ENCODE data around the gene FAM24B. TPM values are rescaled to one million over a fixed set of nuclear protein-coding genes. Genes with fewer than 3 reads are reported as not detected.
"Not testable (repeated sequence)": the region's sequence is repeated elsewhere in the genome, so short reads cannot be mapped to it uniquely, and the experiment has no call there.

The FAM24B gene, protein sequence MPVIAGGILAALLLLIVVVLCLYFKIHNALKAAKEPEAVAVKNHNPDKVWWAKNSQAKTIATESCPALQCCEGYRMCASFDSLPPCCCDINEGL
- total RNA-seq: 0.43 TPM
- long read RNA-seq: 0 reads

DNA sequence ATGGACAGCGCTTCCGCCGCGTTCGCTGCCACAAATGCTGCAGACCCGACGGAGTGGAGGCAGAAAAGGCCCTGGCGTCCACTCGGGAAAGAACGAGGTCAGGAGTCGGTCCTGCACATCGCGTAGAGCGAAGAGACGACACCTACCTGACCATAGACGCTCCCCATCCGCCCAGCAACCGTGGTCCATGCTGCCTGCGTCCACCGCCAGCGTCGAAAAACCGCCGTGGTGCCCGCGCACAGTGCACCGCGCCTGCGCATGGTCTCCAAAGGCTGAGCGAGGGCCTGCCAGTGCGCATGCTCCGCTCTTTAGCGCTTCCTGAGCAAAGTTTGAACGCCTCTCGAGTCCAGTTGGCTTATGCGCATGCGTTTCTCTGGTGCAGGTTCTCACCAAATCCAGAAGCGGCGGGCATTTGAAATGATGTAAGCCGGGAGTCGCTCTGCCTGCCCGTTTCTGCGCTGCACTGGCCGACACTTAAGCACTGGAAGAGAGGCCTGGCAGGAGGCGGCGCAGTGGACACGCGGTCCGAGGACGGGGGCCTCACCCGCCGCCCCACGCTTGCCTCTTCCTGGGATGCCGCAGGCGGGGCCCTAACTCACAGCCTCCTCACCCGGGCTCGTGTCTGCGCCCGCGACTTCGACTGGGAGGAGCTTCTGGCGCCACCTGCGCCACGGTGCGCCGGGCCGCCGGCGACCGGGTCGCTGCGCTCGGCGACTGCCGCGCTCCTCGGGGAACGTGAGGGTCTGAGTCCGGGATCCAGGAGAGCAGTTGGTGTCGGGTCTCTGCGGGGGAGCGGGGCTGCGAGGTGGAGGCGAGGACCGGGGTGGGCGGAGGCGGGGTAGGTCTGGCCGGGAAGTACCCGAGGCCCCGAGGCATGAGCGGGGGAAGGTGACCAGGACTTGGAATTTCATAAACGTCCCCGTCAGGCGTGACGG, at the start of gene FAM24B:
Gene FAM24B (minus strand): TSS at position 243 of the 935 bp plus-strand sequence. CDS start 29,066 bp downstream, outside the sequence.
- intact Hi-C loops (cut with DNase I): no loop called here

GRCh38 chr10:122915700-122916099, 36.3 kb upstream of the FAM24B start:
- intact Hi-C loops (cut with DNase I): no loop called here
- DNase-seq (ENCODE audit: low spot score): no peak

More for the DNA sequence above, at the start of gene FAM24B:
- peak; percentile 95 for DNase-seq (ENCODE audit: low spot score)

DNA sequence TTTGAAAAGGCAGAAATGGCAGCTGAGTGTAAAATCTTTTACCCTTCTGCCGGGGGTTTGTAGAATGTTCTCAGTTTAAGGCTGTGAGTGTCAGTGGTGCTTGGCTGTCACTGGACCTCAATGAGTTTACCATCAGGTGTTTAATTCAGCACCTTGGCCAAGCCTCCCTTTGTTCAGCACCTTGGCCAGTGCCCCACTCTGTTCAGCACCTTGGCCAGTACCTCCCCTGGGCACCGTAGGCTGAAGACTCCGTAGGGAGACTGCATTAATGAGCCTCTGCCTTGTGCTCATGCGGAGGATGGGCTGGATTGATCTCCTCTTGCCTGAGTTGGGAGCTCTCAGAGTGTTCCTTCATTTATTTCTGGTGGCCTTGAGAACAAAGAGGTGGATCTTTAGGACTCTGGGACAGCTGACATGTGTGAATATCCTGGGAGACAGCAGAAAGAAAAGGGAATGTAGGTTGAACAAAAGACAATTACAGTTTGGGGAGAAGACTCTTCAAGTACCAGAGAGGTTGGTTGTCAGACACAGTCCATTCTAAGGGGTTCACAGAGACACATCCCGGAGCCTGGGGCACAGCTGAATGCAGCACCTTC, 32.6 kb upstream of the FAM24B start:
- intact Hi-C loops (cut with DNase I): no loop called here
- no peak for DNase-seq (ENCODE audit: low spot score)

DNA sequence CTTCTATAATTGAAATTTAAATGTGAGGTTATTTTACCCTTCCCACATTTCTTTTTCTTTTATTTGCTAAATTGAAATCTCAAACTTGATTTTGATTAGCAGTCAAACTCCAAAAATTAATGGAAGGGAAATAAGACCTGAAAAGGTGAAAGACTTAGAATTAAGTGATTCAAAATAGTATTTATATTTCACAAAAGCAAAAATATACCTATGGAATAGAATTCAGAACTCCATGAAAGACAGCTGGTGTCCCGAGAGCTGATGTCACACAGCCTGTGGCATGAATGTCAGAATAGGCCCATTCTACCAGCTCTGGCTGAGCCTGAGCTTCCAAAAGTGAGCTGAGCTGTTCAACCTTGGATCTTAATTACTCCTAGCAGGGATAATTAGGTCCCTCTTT, 30.9 kb upstream of the FAM24B start, which contains the start of gene FAM24A:
Gene FAM24A (plus strand): TSS at position 301 of the 400 bp plus-strand sequence. CDS start 1,025 bp downstream, outside the sequence.
- intact Hi-C loops (cut with DNase I): no loop called here
- DNase-seq (ENCODE audit: low spot score): no peak

DNA sequence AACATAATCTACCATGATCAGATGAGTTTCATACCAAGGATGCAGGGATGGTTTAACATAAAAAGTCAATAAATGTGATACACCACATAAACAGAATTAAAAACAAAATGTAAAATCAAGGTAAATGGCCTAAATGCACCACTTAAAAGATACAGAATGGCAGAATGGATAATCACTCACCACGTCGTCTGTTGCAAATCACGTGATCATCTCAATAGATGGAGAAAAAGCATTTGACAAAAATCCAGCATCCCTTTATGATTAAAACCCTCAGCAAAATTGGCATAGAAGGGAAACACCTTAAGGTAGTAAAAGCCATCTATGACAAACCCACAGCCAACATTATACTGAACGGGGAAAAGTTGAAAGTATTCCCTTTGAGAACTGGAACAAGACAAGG, 24.5 kb upstream of the FAM24B start:
- intact Hi-C loops (cut with DNase I); DNase-seq (ENCODE audit: low spot score): not testable (repeated sequence)

- DNase-seq (ENCODE audit: low spot score): no peak
- intact Hi-C loops (cut with DNase I): no loop called here
Observed at GRCh38 chr10:122894261-122894944, 15.0 kb upstream of the FAM24B start.

DNA sequence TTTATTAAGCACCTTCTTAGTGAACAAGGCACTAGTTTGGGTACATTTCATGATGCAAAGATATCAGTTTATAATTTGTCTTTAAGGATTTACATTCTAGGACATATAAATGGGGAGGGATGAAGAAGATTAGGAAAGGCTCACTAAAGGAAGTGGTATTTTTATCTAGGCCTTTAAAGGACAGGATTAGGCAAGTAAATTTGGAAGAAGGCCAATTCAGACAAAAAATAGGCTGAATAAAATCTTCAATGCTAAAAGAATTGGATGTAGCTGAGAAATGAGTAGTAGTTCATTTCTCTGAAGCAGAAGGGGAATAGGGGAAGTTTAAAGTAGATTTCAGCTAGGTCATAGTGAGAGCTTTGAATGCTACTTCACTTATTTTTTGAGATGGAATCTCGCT, 4.8 kb upstream of the FAM24B start:
- DNase-seq (ENCODE audit: low spot score): no peak
- intact Hi-C loops (cut with DNase I): no loop called here

DNA sequence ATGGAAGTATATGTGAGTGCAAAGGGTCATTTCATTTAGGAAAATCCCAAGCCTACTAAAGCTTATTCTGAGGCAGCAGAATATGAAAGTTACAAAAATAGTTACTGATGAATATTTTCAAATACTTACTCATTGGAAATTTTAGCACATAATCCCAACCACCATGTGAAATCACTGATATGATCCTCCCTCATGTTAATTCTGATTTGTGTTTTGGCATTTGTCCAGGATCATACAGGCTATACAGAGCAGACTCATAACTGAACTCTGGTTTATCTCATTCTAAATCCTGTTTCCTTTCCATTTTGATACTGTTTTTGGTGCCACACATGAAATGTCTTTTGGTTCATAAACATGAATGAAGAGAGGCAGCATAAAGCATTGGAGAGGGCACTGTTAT, 3.4 kb upstream of the FAM24B start:
- intact Hi-C loops (cut with DNase I): no loop called here
- no peak for DNase-seq (ENCODE audit: low spot score)

DNA sequence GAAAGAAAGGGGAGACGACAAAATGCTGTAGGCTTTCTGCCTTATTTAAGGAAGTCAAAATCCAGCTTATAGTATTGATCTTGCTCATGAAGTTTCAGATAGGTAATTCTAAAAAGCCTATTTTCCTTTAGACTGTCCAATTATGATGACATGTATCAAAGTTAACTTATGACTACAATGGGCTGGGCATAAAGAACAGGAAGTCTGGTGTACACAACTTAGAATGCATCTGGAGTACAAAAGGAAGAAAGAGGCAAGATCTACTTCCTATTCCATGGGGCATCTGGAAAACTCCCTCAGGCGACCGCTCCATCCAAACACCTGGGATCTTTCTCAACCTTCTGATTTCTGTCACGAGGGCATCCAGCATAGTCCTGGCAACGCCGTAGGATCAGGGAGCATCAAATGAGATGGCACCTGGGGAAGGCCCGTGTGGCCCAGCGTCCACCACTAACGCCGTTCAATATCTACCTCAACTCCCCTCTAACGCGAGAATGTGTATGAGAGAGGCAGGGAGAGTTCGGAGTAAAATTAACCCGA, 512 bp downstream of the FAM24B start:
- DNase-seq (ENCODE audit: low spot score): no peak
- intact Hi-C loops (cut with DNase I): no loop called here

DNA sequence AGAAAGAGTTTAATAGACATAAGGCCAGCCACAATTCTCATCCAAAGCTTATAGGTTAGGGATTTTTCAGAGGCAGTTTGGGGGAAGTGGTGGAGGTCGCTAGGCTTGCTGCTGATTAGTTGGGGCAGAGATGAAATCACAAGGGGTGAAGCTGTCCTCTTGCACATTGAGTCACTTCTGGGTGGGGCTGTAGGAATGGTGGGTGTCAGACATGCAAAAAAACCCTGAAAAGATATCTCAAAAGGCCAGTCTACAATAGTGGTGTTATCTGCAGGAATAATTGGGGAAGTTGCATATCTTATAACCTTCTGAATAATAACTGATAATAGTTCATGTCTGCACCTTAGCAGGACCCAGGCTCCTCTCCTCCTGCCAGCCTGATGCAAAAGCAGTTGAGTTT, 2.1 kb downstream of the FAM24B start:
- no peak for DNase-seq (ENCODE audit: low spot score)
- intact Hi-C loops (cut with DNase I): no loop called here

GRCh38 chr10:122876467-122876855, 2.9 kb downstream of the FAM24B start:
- intact Hi-C loops (cut with DNase I): no loop called here

DNA sequence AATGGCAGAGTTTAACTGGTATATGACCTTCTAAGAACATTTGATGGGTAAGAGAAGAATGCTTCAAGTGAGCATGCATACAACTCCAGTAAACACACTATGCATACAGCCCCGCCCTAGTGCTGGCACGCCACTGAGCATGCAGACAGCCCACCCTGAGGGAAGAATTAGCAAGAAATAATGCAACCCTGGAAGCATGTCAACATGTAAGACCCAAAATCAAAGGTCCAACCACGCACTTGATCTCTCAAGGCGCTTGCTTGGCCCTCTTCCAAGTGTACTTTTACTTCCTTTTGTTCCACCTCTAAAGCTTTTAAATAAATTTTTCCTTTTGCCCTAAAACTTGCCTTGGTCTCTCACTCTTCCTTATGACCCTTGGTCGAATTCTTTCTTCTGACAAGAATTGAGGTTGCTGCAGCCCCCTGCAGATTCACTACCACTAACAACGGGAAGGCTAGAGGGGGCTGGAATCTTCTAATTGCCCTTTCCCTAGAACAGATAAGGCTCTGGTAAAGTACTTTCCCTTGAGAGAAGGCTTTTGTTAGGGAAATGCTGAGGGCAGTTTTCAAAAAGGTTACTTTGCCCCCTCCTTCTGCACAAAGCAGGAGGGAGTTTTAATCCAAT, 3.4 kb downstream of the FAM24B start:
- no peak for DNase-seq (ENCODE audit: low spot score)
- intact Hi-C loops (cut with DNase I): no loop called here

More at GRCh38 chr10:122876467-122876855, 2.9 kb downstream of the FAM24B start:
- no peak for DNase-seq (ENCODE audit: low spot score)

GRCh38 chr10:122871947-122872346, 7.4 kb downstream of the FAM24B start:
- intact Hi-C loops (cut with DNase I): not testable (repeated sequence)

DNA sequence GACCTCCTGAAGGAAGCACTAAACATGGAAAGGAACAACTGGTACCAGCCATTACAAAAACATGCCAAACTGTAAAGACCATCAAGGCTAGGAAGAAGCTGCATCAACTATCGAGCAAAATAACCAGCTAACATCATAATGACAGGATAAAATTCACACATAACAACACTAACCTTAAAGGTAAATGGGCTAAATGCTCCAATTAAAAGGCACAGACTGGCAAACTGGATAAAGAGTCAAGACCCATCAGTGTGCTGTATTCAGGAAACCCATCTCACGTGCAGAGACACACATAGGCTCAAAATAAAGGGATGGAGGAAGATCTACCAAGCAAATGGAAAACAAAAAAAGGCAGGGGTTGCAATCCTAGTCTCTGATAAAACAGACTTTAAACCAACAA, 10.6 kb downstream of the FAM24B start:
- DNase-seq (ENCODE audit: low spot score); intact Hi-C loops (cut with DNase I): not testable (repeated sequence)

More at GRCh38 chr10:122871947-122872346, 7.4 kb downstream of the FAM24B start:
- DNase-seq (ENCODE audit: low spot score): not testable (repeated sequence)

DNA sequence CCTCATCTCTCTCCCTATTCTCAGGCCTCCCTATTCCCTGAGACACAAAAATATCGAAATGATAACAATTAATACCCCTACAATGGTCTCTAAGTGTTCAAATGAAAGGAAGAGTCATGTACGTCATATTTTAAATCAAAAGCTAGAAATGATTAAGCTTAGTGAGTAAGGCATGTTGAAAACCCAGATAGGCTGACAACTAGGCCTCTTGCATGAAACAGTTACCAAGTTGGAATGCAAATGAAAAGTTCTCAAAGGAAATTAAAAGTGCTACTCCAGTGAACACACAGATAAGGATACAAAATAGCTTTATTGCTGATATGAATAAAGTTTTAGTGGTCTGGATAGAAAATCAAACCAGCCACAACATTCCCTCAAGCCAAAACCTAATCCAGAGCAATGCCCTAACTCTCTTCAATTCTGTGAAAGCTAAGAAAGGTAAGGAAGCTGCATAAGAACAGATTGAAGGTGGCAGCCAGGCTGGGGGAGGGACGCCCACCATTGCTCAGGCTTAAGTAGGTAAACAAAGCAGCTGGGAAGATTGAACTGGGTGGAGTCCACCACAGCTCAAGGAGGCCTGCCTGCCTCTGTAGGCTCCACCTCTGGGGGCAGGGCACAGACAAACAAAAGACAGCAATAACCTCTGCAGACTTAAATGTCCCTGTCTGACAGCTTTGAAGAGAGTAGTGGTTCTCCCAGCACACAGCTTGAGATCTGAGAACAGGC, 12.5 kb downstream of the FAM24B start:
- intact Hi-C loops (cut with DNase I); DNase-seq (ENCODE audit: low spot score): not testable (repeated sequence)

DNA sequence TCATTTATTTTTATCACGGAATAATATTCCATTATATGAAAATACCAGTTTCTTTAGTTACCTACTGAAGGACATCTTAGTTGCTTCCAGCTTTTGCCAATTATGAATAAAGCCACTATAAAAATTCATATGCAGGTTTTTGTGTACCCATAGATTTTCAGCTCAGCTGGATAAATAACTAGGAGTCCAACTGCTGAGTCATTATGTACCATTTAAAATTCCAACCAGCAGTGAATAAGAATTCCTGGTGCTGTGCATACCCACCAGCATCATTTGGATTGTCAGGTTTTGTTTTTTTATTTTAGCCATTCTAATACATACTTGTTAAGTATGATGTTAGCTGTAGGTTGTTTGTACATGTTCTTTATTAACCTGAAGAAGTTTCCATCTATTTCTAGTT, 14.5 kb downstream of the FAM24B start:
- no peak for DNase-seq (ENCODE audit: low spot score)
- intact Hi-C loops (cut with DNase I): no loop called here

- no peak for DNase-seq (ENCODE audit: low spot score)
- intact Hi-C loops (cut with DNase I): no loop called here
Observed at GRCh38 chr10:122864194-122864592, 15.2 kb downstream of the FAM24B start.
